ENCODE measurements around the gene DDN.

Gene DDN

GRCh38 chr12:48960834-48961233 lies 38.3 kb downstream of the DDN start:
- DNase-seq = no peak

- no peak for DNase-seq
Observed at GRCh38 chr12:48958049-48958388, 41.2 kb downstream of the DDN start.

GRCh38 chr12:48957141-48958048 lies 41.8 kb downstream of the DDN start, which contains the start of gene ARF3:
Gene ARF3 (minus strand): TSS chr12:48957487. CDS start chr12:48941095, 16,392 bp downstream.
- peak; percentile 97 for DNase-seq

GRCh38 chr12:48956279-48957140 lies 42.7 kb downstream of the DDN start:
- DNase-seq = peak; percentile 90

GRCh38 chr12:48954841-48955501 lies 44.2 kb downstream of the DDN start:
- DNase-seq = peak; percentile 64

GRCh38 chr12:48954061-48954460 lies 45.1 kb downstream of the DDN start:
- DNase-seq = no peak

- DNase-seq = no peak
Observed at GRCh38 chr12:48952691-48953090, 46.5 kb downstream of the DDN start.

GRCh38 chr12:48947727-48948126 lies 51.4 kb downstream of the DDN start:
- DNase-seq = no peak

GRCh38 chr12:48946943-48947342 lies 52.2 kb downstream of the DDN start:
- no peak for DNase-seq

- no peak for DNase-seq
Observed at GRCh38 chr12:48946205-48946604, 53.0 kb downstream of the DDN start.

Measured in hematopoietic multipotent progenitor cell treated with erythropoietin and hydrocortisone succinate and interleukin-3 and kit ligand, for 6 days (in vitro differentiated cells).